HepG2 (cell line): Measurements from ENCODE around the gene GFER. TPM values are rescaled to one million over a fixed set of nuclear protein-coding genes. Genes with fewer than 3 reads are reported as not detected.
A peak's percentile ranks its signal among the peaks of the same experiment; 100 is the strongest.

Experiments used
- AGO1 ChIP-seq: fragments of 200-400 bp; formaldehyde crosslinking; IDR thresholded peaks from 2 replicates; pipeline ENCODE4 v1.6.1; 2017; ENCODE audit warnings: mild to moderate bottlenecking, low read depth, low read length, moderate library complexity; ENCODE audit not compliant: poor library complexity, severe bottlenecking
- AGO2 ChIP-seq: fragments of 200-400 bp; formaldehyde crosslinking; optimal IDR thresholded peaks from 2 replicates; pipeline ENCODE3; 2017; ENCODE audit warnings: mild to moderate bottlenecking, low read depth, low read length, moderate library complexity
- FOXA3 ChIP-seq: IDR thresholded peaks from 2 replicates; pipeline ENCODE4 v1.6.1; 2016; ENCODE audit warnings: missing genetic modification reagents, missing compliant biosample characterization
- IKZF4 ChIP-seq: sonication (generic); formaldehyde crosslinking; IDR thresholded peaks from 2 replicates; pipeline ENCODE4 v1.5.1; 2020; ENCODE audit warnings: borderline replicate concordance, mild to moderate bottlenecking, low read depth, missing genetic modification reagents; ENCODE audit errors: not compliant biosample characterization
- KDM5A ChIP-seq: fragments of 200-600 bp; sonication (generic); IDR thresholded peaks from 2 replicates; pipeline ENCODE4 v1.7.0; 2018; ENCODE audit warnings: antibody characterized with exemption, mild to moderate bottlenecking, low read length, borderline replicate concordance
- MIER3 ChIP-seq: IDR thresholded peaks from 2 replicates; pipeline ENCODE4 v1.6.1; 2016; ENCODE audit warnings: missing compliant biosample characterization, borderline replicate concordance
- MIXL1 ChIP-seq: IDR thresholded peaks from 2 replicates; pipeline ENCODE4 v1.6.1; 2016
- MTF1 ChIP-seq: sonication (generic); formaldehyde crosslinking; IDR thresholded peaks from 2 replicates; pipeline ENCODE4 v1.5.0; 2020; ENCODE audit warnings: missing genetic modification reagents
- MYC ChIP-seq: sonication (generic); formaldehyde crosslinking; IDR thresholded peaks from 2 replicates; pipeline ENCODE4 v1.9.0; 2021; ENCODE audit warnings: missing genetic modification reagents, borderline replicate concordance
- POLR2AphosphoS5 ChIP-seq: IDR thresholded peaks from 2 replicates; pipeline ENCODE4 v1.6.1; 2012; ENCODE audit warnings: low read depth, low read length
- REL ChIP-seq: sonication (generic); formaldehyde crosslinking; conservative IDR thresholded peaks from 2 replicates; pipeline ENCODE4 v1.8.0; 2022; ENCODE audit warnings: mild to moderate bottlenecking, missing genetic modification reagents, moderate library complexity
- XRCC5 ChIP-seq: fragments of 200-400 bp; formaldehyde crosslinking; optimal IDR thresholded peaks from 2 replicates; pipeline ENCODE3; 2017; ENCODE audit warnings: mild to moderate bottlenecking, low read length
- ZFP1 ChIP-seq: IDR thresholded peaks from 2 replicates; pipeline ENCODE4 v1.6.1; 2016
- ZNF292 ChIP-seq: sonication (generic); formaldehyde crosslinking; IDR thresholded peaks from 2 replicates; pipeline ENCODE4 v1.8.1; 2022; ENCODE audit warnings: mild to moderate bottlenecking, low read depth, missing genetic modification reagents, borderline replicate concordance
- ZNF326 ChIP-seq: sonication (generic); formaldehyde crosslinking; IDR thresholded peaks from 2 replicates; pipeline ENCODE4 v1.4.0; 2020; ENCODE audit warnings: missing genetic modification reagents, borderline replicate concordance
- ZNF331 ChIP-seq: sonication (generic); formaldehyde crosslinking; IDR thresholded peaks from 2 replicates; pipeline ENCODE4 v1.4.0; 2020; ENCODE audit warnings: missing genetic modification reagents
- polyA plus RNA-seq, 8 experiments: library from polyadenylated mRNA; depleted of rRNA in 3 of 8; stranded (reverse) in 7 of 8; unstranded in 1 of 8; fragments of >200 nt; fragmentation: Illumina TruSeq in 4 of 8; extraction: Trizol in 4 of 8; gene quantifications; 2 replicates each; pipeline versions ENCODE4 v1.2.1 to v1.2.3, GENCODE V29; 2011 to 2016; ENCODE audit warnings: low read depth in 4 of 8, missing spikeins in 1 of 8, mixed read lengths in 1 of 8; ENCODE audit not compliant: insufficient read depth in 1 of 8
- total RNA-seq, 5 experiments: library from RNA; depleted of rRNA; stranded (reverse); fragments of >200 nt; fragmentation: Illumina TruSeq; extraction: Trizol; gene quantifications; 2 replicates each; pipeline ENCODE4 v1.2.3, GENCODE V29; 2016; ENCODE audit warnings: low read depth in 1 of 5
- TF ChIP-seq, protein P1 (sequence below): fragments of 450-650 bp; IDR thresholded peaks from 2 replicates; pipeline ENCODE4 v1.6.1; 2016
- TF ChIP-seq, protein P2 (sequence below): sonication (generic); formaldehyde crosslinking; IDR thresholded peaks from 2 replicates; pipeline ENCODE4 v1.5.0; 2020; ENCODE audit warnings: missing genetic modification reagents
- TF ChIP-seq, protein P3 (sequence below): sonication (generic); formaldehyde crosslinking; IDR thresholded peaks from 2 replicates; pipeline ENCODE4 v1.5.1; 2020; ENCODE audit warnings: missing genetic modification reagents, mild to moderate bottlenecking, borderline replicate concordance
- TF ChIP-seq, protein P4 (sequence below): IDR thresholded peaks from 2 replicates; pipeline ENCODE4 v1.6.1; 2018; ENCODE audit warnings: missing genetic modification reagents, mild to moderate bottlenecking, missing compliant biosample characterization
- TF ChIP-seq, protein P5 (sequence below): sonication (generic); formaldehyde crosslinking; IDR thresholded peaks from 2 replicates; pipeline ENCODE4 v1.4.0; 2020; ENCODE audit warnings: missing genetic modification reagents, mild to moderate bottlenecking, borderline replicate concordance

Gene GFER
- total and polyA plus RNA-seq, 2 of the 13 experiments (the other 11 are each of a cell fraction or from before 2014, with no cell fraction given), result 28.6 to 71.7 TPM

DNA sequence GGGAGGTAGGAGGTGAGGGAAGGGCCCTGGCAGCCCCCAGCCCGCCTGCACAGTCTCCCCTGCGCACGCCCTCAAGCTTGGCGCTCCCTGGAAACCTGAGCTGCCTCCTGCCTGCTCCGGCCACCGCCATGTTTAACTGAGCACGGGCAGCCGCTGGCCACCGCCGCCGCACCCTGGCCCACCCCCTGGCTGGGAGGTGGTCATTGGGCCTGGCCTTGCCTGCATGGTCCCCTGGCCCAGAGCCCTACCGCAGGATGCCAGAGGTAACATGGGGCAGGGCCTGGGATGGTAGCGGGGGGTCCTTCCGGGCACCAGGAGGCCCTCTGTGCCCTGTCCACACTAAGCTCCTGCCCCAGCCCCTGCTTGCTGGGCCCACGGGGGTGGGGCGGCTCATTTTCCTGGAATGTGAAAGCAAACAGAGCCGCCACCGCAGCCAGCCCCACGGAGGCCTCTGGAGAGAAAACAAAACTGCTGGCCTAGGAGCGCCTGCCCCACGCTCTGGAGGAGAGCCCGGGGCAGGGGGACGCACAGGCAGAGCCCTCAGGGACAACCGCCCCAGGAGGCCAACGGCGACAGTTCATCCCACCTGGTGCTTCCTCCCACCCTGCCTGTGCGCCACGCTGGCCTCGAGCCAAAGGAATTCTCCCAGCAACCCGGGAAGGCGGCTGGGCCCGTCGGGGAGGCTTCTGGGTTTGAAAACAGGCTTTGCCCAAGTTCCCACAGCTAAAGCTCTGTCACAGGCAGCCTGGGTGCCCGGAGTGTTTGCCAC is 51.6 kb downstream of the GFER start (continued):
- TF ChIP-seq, protein P1, sequence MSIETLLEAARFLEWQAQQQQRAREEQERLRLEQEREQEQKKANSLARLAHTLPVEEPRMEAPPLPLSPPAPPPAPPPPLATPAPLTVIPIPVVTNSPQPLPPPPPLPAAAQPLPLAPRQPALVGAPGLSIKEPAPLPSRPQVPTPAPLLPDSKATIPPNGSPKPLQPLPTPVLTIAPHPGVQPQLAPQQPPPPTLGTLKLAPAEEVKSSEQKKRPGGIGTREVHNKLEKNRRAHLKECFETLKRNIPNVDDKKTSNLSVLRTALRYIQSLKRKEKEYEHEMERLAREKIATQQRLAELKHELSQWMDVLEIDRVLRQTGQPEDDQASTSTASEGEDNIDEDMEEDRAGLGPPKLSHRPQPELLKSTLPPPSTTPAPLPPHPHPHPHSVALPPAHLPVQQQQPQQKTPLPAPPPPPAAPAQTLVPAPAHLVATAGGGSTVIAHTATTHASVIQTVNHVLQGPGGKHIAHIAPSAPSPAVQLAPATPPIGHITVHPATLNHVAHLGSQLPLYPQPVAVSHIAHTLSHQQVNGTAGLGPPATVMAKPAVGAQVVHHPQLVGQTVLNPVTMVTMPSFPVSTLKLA, result 0 out of 2 replicates have a peak, but pooled peaks have one; percentile 9
- TF ChIP-seq REL (CRISPR knock-in tag) (no peak; the same call in 1 of the 2 replicates), IKZF4 (CRISPR knock-in tag) (peak; percentile 86), KDM5A (no peak), AGO1 (no peak), MIER3 (CRISPR knock-in tag) (peak; percentile 81; the same call in 1 of the 2 replicates), FOXA3 (CRISPR knock-in tag) (peak; percentile 87), ZNF331 (CRISPR knock-in tag) (peak; percentile 88), AGO2 (peak; percentile 6), ZNF326 (CRISPR knock-in tag) (no peak), ZNF292 (CRISPR knock-in tag) (peak; percentile 75; the same call in 1 of the 2 replicates), XRCC5 (peak; percentile 47), MTF1 (CRISPR knock-in tag) (no peak), MYC (CRISPR knock-in tag) (peak; percentile 76; the same call in 1 of the 2 replicates), MIXL1 (CRISPR knock-in tag) (no peak), ZFP1 (no peak), POLR2AphosphoS5 (peak; percentile 48)
- TF ChIP-seq, protein P2, sequence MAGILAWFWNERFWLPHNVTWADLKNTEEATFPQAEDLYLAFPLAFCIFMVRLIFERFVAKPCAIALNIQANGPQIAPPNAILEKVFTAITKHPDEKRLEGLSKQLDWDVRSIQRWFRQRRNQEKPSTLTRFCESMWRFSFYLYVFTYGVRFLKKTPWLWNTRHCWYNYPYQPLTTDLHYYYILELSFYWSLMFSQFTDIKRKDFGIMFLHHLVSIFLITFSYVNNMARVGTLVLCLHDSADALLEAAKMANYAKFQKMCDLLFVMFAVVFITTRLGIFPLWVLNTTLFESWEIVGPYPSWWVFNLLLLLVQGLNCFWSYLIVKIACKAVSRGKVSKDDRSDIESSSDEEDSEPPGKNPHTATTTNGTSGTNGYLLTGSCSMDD (CRISPR knock-in tag), result no peak
- TF ChIP-seq, protein P3, sequence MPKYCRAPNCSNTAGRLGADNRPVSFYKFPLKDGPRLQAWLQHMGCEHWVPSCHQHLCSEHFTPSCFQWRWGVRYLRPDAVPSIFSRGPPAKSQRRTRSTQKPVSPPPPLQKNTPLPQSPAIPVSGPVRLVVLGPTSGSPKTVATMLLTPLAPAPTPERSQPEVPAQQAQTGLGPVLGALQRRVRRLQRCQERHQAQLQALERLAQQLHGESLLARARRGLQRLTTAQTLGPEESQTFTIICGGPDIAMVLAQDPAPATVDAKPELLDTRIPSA (CRISPR knock-in tag), result peak; percentile 79; the same call in 1 of the 2 replicates
- TF ChIP-seq, protein P4, sequence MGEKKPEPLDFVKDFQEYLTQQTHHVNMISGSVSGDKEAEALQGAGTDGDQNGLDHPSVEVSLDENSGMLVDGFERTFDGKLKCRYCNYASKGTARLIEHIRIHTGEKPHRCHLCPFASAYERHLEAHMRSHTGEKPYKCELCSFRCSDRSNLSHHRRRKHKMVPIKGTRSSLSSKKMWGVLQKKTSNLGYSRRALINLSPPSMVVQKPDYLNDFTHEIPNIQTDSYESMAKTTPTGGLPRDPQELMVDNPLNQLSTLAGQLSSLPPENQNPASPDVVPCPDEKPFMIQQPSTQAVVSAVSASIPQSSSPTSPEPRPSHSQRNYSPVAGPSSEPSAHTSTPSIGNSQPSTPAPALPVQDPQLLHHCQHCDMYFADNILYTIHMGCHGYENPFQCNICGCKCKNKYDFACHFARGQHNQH (CRISPR knock-in tag), result peak; percentile 86
- TF ChIP-seq, protein P5, sequence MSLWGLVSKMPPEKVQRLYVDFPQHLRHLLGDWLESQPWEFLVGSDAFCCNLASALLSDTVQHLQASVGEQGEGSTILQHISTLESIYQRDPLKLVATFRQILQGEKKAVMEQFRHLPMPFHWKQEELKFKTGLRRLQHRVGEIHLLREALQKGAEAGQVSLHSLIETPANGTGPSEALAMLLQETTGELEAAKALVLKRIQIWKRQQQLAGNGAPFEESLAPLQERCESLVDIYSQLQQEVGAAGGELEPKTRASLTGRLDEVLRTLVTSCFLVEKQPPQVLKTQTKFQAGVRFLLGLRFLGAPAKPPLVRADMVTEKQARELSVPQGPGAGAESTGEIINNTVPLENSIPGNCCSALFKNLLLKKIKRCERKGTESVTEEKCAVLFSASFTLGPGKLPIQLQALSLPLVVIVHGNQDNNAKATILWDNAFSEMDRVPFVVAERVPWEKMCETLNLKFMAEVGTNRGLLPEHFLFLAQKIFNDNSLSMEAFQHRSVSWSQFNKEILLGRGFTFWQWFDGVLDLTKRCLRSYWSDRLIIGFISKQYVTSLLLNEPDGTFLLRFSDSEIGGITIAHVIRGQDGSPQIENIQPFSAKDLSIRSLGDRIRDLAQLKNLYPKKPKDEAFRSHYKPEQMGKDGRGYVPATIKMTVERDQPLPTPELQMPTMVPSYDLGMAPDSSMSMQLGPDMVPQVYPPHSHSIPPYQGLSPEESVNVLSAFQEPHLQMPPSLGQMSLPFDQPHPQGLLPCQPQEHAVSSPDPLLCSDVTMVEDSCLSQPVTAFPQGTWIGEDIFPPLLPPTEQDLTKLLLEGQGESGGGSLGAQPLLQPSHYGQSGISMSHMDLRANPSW (CRISPR knock-in tag), result peak; percentile 67; the same call in 1 of the 2 replicates
